Measurements from ENCODE around the gene ADAM19.
"Not testable (repeated sequence)": the region's sequence is repeated elsewhere in the genome, so short reads cannot be mapped to it uniquely, and the experiment has no call there.

Gene ADAM19

GRCh38 chr5:157513182-157513581 lies 62.4 kb downstream of the ADAM19 start:
- no peak for DNase-seq

- peak; percentile 64 for DNase-seq
Observed at GRCh38 chr5:157511651-157512644, 63.6 kb downstream of the ADAM19 start.

GRCh38 chr5:157510682-157511081 lies 64.9 kb downstream of the ADAM19 start:
- no peak for DNase-seq

- DNase-seq: no peak
Observed at GRCh38 chr5:157509587-157509986, 66.0 kb downstream of the ADAM19 start.

GRCh38 chr5:157509093-157509492 lies 66.5 kb downstream of the ADAM19 start:
- no peak for DNase-seq

- no peak for DNase-seq
Observed at GRCh38 chr5:157506981-157507780, 68.4 kb downstream of the ADAM19 start.

- DNase-seq: no peak
Observed at GRCh38 chr5:157506066-157506590, 69.4 kb downstream of the ADAM19 start.

- DNase-seq: no peak
Observed at GRCh38 chr5:157505496-157505895, 70.1 kb downstream of the ADAM19 start.

GRCh38 chr5:157504053-157504452 lies 71.5 kb downstream of the ADAM19 start:
- no peak for DNase-seq

- DNase-seq: peak; percentile 20
Observed at GRCh38 chr5:157502143-157502647, 73.4 kb downstream of the ADAM19 start.

GRCh38 chr5:157497875-157498611 lies 77.5 kb downstream of the ADAM19 start:
- DNase-seq: no peak

GRCh38 chr5:157496864-157497263 lies 78.7 kb downstream of the ADAM19 start:
- no peak for DNase-seq

- no peak for DNase-seq
Observed at GRCh38 chr5:157494178-157494832, 81.3 kb downstream of the ADAM19 start.

GRCh38 chr5:157492886-157493285 lies 82.7 kb downstream of the ADAM19 start:
- no peak for DNase-seq

- no peak for DNase-seq
Observed at GRCh38 chr5:157491471-157491995, 84.0 kb downstream of the ADAM19 start.

GRCh38 chr5:157487358-157487757 lies 88.2 kb downstream of the ADAM19 start:
- no peak for DNase-seq

GRCh38 chr5:157486861-157487260 lies 88.7 kb downstream of the ADAM19 start:
- DNase-seq: no peak

GRCh38 chr5:157486221-157486681 lies 89.3 kb downstream of the ADAM19 start:
- no peak for DNase-seq

GRCh38 chr5:157485811-157486210 lies 89.8 kb downstream of the ADAM19 start:
- no peak for DNase-seq

GRCh38 chr5:157485340-157485739 lies 90.2 kb downstream of the ADAM19 start:
- no peak for DNase-seq

GRCh38 chr5:157484768-157485167 lies 90.8 kb downstream of the ADAM19 start:
- DNase-seq: no peak

- not testable (repeated sequence) for DNase-seq
Observed at GRCh38 chr5:157482702-157483101, 92.9 kb downstream of the ADAM19 start.
